SK-N-MC (cell line): ENCODE measurements around the gene ME2.

Experiments used
- EZH2 ChIP-seq: fragments of 200-600 bp; sonication (generic); IDR thresholded peaks from one replicate; pipeline ENCODE4 v1.6.1; 2017; ENCODE audit warnings: antibody characterized with exemption
- FOXP2 ChIP-seq: optimal IDR thresholded peaks from 2 replicates; pipeline ENCODE3; 2011; ENCODE audit warnings: mild to moderate bottlenecking, moderate library complexity; ENCODE audit not compliant: insufficient read depth; ENCODE audit errors: extremely low read length, control extremely low read depth
- POLR2AphosphoS5 ChIP-seq: IDR thresholded peaks from 2 replicates; pipeline ENCODE4 v1.6.1; 2012; ENCODE audit warnings: mild to moderate bottlenecking, low read depth, low read length, borderline replicate concordance

- TF ChIP-seq EZH2 = no peak
- no peak for TF ChIP-seq POLR2AphosphoS5
- no peak for TF ChIP-seq FOXP2
These were observed 17.2 kb downstream of the ME2 start for GRCh38 chr18:50896093-50896492.
